DMS 273 treated with DMSO at 0.1 percent for 48 hours (cell line): ENCODE results near the gene LEKR1.

Experiments used
- DNase-seq: peaks from one replicate; lab custom pipeline; 2025; lab: John Stamatoyannopoulos, UW

The LEKR1 gene

GRCh38 chr3:156981005-156981404 lies 154.9 kb downstream of the LEKR1 start:
- DNase-seq = no peak

GRCh38 chr3:156983559-156983958 lies 157.4 kb downstream of the LEKR1 start:
- DNase-seq = no peak

GRCh38 chr3:156985711-156986110 lies 159.6 kb downstream of the LEKR1 start:
- DNase-seq = no peak

GRCh38 chr3:156987946-156988345 lies 161.8 kb downstream of the LEKR1 start:
- DNase-seq = no peak

- no peak for DNase-seq
Measured at GRCh38 chr3:156997351-156997750, 171.2 kb downstream of the LEKR1 start.

- no peak for DNase-seq
Measured at GRCh38 chr3:157001221-157001957, 175.2 kb downstream of the LEKR1 start.

- no peak for DNase-seq
Measured at GRCh38 chr3:157021679-157022078, 195.5 kb downstream of the LEKR1 start.

GRCh38 chr3:157023226-157023625 lies 197.1 kb downstream of the LEKR1 start:
- no peak for DNase-seq

GRCh38 chr3:157026091-157026490 lies 199.9 kb downstream of the LEKR1 start:
- no peak for DNase-seq

- no peak for DNase-seq
Measured at GRCh38 chr3:157027861-157028745, 201.9 kb downstream of the LEKR1 start.

GRCh38 chr3:157029365-157029790 lies 203.2 kb downstream of the LEKR1 start:
- DNase-seq = no peak

GRCh38 chr3:157030712-157031111 lies 204.6 kb downstream of the LEKR1 start:
- DNase-seq = no peak

GRCh38 chr3:157033001-157033400 lies 206.8 kb downstream of the LEKR1 start:
- DNase-seq = no peak

GRCh38 chr3:157040456-157040855 lies 214.3 kb downstream of the LEKR1 start:
- no peak for DNase-seq

GRCh38 chr3:157042226-157042625 lies 216.1 kb downstream of the LEKR1 start:
- no peak for DNase-seq

- no peak for DNase-seq
Measured at GRCh38 chr3:157043771-157044170, 217.6 kb downstream of the LEKR1 start.

GRCh38 chr3:157045238-157045850 lies 219.2 kb downstream of the LEKR1 start:
- DNase-seq = no peak

- no peak for DNase-seq
Measured at GRCh38 chr3:157046520-157046919, 220.4 kb downstream of the LEKR1 start.

GRCh38 chr3:157051055-157051454 lies 224.9 kb downstream of the LEKR1 start:
- DNase-seq = no peak

- DNase-seq = no peak
Measured at GRCh38 chr3:157051591-157051990, 225.4 kb downstream of the LEKR1 start.

GRCh38 chr3:157056035-157056434 lies 229.9 kb downstream of the LEKR1 start:
- DNase-seq = no peak

GRCh38 chr3:157058392-157059071 lies 232.4 kb downstream of the LEKR1 start:
- no peak for DNase-seq
